Tongue (tissue), 2 donors: ENCODE results near the gene AP2A2. TPM values are rescaled to one million over a fixed set of nuclear protein-coding genes. Genes with fewer than 3 reads are reported as not detected.
A peak's percentile ranks its signal among the peaks of the same experiment; 100 is the strongest.

Experiments
- DNase-seq: peaks from one replicate; pipeline ENCODE4 v3.0.0-alpha.2; 2015
- total RNA-seq: library from RNA; depleted of rRNA; stranded (reverse); fragments of >200 nt; gene quantifications from one replicate; pipeline ENCODE4 v1.2.3, GENCODE V29; 2014

The AP2A2 gene
- total RNA-seq, 1 donor from 2014 or later = 28.6 TPM

GRCh38 chr11:898540-899190 lies 27.0 kb upstream of the AP2A2 start:
- DNase-seq = no peak

GRCh38 chr11:899724-900123 lies 25.9 kb upstream of the AP2A2 start:
- no peak for DNase-seq

DNA sequence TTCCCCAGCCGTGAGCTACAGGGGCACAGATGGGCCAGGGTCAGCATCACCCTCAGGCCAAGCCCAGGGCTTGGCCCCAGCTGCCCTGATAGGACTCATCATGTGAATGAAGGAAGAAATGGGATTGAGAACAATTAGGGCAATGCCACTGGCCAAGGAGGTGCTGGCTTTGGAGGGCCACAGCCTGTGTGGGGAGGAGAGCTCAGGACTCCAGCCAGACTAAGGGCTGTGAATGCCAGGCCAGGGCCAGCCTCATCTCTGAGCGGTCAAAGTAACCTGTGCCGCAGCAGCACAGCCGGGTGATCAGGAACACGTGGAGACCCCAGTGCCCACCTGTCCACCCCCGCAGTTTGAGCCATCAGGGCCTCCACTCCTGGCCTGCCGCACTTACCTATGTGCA lies 25.1 kb upstream of the AP2A2 start:
- no peak for DNase-seq

DNA sequence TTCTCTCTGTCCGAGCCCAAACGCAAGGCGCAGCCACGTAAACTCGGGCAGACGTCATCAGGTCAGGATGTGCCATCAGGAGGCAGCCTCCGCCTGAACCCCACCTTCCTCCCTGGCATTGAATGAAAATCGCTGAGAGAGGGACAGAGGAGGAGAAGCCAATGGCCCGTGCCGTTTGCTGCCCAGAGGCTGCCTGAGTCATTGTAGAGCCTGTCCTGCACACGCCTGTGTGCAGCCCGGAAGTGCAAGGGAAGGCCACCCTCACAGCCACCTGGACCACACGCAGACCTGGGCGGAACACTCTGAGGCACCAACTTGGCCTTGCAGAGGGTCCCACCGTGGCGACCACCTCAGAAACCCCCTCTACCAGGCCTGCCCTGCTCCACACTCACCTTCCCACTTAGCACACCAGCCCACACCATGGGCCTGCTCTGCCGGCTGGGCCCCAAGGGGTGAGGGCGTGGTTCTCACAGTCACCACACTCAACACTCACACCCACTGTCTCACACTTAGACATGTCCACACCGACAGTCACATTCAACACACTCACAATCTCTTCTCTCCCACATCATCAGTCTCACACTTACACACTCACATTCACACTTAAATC lies 24.1 kb upstream of the AP2A2 start:
- DNase-seq = no peak

DNA sequence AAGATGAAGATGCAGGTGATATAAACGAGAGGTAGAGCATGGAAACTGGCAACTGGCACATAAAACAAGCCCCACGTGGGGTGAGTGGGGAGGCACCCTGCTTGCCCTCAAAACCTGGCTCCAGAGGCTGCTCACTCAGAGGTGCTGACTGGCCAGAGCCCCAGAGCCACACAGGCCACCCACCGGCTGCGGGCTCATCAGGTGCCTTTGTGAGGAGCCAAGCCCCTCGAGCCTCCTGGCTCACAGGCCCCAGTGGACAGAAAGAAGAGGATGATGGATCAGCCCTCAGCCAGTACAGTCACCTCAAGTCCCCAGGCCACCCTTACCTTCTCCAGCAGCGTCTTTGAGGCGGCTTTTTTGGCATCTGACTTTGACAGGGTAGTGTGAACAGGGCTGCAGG lies 21.3 kb upstream of the AP2A2 start:
- DNase-seq = no peak

- DNase-seq = no peak
Measured at GRCh38 chr11:905952-906351, 19.7 kb upstream of the AP2A2 start.

GRCh38 chr11:907668-908067 lies 18.0 kb upstream of the AP2A2 start:
- DNase-seq = no peak

DNA sequence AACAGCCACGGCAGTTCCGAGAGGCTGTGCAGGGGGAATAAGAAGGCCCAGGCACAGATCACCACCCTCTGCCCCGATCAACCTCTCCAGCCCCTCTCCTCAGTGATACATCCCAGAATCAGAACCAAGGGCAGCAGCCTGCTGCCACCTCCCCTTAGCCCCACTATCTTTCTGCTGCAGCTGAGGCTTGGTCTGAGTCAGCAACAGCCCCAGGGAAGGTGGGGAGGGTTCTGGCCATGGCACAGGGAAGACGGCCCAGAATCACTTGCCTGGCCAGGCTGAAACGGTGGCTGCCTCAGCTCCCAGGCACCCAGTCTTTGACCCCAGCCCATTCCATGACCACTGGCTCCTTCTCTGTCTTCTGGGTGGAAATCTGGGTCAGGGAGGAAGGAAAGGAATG lies 17.4 kb upstream of the AP2A2 start:
- no peak for DNase-seq

DNA sequence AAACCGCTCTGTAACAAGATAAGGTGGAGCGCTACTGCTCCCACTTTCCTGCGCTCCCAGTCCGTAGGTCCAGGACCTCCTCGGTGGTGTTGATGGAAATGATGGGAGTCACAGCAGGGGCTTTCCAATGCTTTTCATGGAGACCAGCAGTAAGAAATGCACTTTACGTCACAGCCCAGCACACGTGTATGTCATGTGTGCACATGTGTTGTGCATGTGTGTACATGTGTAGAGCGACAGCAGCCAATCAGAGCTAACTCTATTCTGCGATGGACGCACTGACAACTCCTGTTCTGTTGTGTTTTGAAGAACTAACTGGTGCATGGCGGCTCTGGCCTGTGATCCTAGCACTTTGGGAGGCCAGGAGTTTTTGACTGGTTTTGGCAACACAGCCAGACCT lies 16.3 kb upstream of the AP2A2 start:
- no peak for DNase-seq

DNA sequence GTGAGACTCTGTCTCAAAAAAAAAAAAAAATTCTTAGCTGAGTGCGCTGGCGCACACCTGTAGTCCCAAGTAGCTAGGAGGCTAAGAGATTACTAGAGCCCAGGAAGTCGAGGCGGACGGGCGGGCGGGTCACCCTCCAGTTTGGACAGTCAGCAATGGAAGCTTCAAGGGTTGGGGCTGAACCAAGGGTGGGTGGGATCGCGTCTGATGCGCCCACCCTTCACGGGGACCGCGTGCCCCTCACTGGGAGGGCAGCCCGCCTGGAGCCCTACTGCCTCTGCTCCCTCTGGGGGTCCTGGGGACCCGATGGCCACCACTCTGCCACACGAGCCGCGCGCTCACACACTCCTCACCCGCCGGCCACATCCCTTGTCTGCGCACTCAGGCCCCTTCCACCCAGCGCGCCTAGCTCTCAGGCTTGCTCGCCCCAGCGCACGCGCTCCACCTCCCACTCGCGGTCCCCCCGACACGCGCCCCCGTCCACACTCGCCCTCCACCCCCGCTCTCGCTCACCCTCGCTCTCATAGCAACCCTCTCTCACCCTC lies 15.6 kb upstream of the AP2A2 start:
- no peak for DNase-seq

- DNase-seq = peak; percentile 91
Measured at GRCh38 chr11:910589-911030, 15.1 kb upstream of the AP2A2 start, which contains the start of gene CHID1. Gene CHID1, minus strand, starts transcription at chr11:910810. Its CDS starts 5,994 bp downstream, at chr11:904816.

DNA sequence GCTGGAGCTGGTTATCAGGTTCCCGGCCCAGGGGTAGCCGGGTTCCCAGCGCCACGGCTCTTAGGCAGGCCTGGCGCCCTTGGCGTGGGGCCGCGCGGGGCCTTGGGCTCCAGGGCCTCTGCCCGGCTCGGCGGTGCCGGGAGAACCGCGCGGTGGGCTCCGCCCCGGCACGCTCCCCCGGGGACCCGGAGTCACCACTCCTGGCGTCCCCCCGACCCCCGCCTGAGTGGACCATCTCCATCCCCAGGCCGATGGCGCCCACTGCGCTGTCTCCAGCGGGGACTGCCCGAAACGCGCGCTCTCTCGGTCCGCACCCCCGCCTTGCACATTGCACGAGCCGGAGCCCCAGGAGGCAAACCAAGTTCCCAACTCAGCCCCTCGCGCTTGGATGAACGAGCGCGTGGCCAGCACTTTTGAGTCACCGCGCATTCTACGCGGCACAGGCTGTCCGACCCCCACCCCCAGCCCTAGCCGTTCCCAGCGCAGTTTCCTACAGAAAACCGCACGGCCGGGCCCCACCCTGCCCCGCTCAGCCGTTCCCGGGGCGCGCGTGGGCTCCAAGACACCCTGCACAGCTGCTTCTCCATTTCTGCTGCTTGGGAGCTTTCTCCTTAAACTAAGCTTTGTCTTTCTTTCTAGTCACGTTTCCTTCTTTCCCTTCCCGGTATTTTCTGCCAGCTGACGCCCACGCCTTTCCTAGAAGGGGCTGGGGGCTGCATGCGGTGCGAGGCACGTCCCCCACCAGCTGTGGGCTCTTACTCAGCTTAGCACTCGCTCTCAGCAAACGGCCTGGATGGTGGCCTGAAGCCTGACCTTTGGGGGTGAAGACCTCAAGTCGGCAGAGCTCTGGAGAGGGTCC lies 14.4 kb upstream of the AP2A2 start:
- DNase-seq = peak; percentile 59

DNA sequence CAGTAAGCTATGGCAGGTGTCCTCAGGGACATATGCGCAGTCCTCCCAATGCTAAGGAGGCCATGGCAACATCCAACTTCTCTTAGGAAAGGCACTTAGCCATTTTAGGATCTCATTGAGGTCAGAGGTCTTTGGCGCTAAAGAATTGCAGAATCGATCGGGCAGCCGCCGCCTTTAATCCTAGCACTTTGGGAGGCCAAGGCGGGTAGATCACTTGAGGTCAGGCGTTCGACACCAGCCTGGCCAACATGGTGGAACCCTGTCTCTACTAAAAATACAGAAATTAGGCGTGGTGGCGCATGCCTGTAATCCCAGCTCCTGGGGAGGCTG lies 13.8 kb upstream of the AP2A2 start:
- DNase-seq = no peak

GRCh38 chr11:912266-912665 lies 13.4 kb upstream of the AP2A2 start:
- DNase-seq = no peak

- no peak for DNase-seq
Measured at GRCh38 chr11:913043-913442, 12.6 kb upstream of the AP2A2 start.

- no peak for DNase-seq
Measured at GRCh38 chr11:914204-914603, 11.5 kb upstream of the AP2A2 start.

GRCh38 chr11:914747-915501 lies 10.7 kb upstream of the AP2A2 start:
- no peak for DNase-seq

DNA sequence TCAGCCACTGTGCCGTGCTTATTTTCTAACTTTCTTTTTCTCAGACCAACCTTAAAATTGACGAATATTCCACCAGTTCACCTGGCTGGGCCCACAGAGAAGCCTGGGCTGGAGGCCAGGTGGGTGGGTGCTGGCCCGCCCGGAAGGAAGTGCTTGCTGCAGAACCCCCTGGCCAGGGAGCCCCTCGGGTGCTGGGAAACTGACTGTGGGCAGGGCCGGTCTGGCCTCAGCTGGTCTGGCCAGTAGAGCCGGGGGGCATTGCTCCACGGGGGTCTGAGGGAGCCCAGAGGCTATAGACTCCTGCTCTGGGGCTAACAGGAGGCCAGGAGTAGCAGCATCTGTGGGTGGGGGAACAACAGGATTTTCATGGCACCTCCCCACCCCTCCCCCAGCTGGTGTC lies 8.2 kb upstream of the AP2A2 start:
- DNase-seq = no peak

- DNase-seq = no peak
Measured at GRCh38 chr11:921921-922678, 3.6 kb upstream of the AP2A2 start.

DNA sequence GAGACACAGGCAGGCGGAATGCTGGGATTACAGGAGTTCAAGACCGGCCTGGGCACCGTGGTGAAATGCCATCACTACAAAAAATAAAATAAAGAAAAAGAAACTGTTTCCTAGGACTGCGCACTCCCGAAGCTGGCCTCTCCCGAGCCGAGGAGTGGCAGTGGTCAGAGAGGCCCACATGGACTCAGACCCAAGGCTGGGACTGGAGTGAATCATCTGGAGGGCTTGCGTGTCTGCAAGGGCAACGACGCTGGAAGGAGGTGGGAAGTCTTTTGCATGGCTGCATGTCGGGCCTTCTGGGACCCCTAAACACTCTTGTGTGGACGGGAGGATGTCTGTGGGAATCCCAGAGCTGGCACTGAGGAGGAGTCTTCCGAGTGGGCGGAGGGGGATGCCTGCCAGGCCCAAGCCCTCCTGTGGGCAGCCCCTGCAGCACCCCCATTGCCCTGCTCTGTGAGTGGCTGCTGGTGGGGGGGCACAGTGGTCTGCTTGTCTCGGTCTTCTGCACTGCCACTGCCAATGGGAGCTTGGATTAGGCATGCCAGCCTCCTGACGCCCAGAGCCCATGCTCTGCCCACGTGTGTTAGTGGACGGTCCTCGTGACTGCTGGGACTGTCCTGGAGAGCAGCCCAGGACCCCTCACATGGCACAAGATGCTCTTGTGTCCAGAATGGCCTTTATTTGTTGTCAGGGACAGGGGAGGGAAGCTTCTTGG lies 1.8 kb upstream of the AP2A2 start:
- no peak for DNase-seq
